ENCODE measurements around the gene RASA2. TPM values are rescaled to one million over a fixed set of nuclear protein-coding genes. Genes with fewer than 3 reads are reported as not detected.

The RASA2 gene
- total RNA-seq, 1 donor from 2014 or later: 13.2 TPM

DNA sequence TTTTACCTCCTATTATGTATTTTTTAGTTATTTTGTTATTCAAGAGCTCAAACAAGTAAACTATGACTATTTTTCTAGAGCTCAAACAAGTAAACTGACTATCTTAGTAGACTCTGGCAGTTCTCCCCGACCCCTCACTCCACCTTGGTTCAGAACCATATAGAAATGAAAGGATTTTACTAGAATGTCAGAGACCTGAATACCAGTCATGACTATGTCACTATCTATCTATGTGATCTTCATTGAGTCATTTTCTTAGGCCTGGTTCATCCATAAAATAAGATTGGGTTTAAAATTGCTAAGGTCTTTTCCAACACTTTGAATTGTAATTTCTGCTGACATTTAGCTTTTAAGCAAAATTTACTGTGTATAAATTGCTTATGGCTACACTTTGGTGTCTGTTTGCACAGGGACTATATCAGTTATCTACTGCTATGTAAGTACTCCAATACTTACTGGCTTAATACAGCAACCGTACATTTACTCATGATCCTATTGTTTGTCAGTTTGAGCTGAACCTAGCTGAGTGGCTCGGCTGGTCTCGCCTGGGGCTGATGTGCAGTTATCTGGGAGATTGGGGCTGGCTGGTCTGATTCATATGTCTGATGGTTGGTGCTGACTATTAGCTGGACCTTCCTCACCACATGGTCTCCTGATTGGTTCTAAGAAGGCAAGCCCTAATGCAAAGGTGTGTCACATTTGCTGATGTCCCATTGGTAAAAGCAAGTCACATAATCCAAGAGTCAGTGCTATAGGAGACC lies 37.0 kb downstream of the RASA2 start:
- Mint-ChIP-seq H3K9me3 (ENCODE audit: unreplicated experiment) (no peaks in the 10 kb centered on the region), H3K27ac (ENCODE audit: unreplicated experiment) (no peak overlapping the region), H3K36me3 (ENCODE audit: unreplicated experiment) (no peaks in the 10 kb centered on the region), H3K4me1 (ENCODE audit: low read depth, unreplicated experiment) (no peaks in the 10 kb centered on the region), H3K27me3 (ENCODE audit: unreplicated experiment) (no peaks in the 10 kb centered on the region), H3K4me3 (ENCODE audit: unreplicated experiment) (no peak overlapping the region)
- DNase-seq: no peak
- TF ChIP-seq, protein P1, sequence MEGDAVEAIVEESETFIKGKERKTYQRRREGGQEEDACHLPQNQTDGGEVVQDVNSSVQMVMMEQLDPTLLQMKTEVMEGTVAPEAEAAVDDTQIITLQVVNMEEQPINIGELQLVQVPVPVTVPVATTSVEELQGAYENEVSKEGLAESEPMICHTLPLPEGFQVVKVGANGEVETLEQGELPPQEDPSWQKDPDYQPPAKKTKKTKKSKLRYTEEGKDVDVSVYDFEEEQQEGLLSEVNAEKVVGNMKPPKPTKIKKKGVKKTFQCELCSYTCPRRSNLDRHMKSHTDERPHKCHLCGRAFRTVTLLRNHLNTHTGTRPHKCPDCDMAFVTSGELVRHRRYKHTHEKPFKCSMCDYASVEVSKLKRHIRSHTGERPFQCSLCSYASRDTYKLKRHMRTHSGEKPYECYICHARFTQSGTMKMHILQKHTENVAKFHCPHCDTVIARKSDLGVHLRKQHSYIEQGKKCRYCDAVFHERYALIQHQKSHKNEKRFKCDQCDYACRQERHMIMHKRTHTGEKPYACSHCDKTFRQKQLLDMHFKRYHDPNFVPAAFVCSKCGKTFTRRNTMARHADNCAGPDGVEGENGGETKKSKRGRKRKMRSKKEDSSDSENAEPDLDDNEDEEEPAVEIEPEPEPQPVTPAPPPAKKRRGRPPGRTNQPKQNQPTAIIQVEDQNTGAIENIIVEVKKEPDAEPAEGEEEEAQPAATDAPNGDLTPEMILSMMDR (IDR thresholded peaks at IDR 0.05; ENCODE audit: partially characterized antibody, unreplicated experiment): no peak

DNA sequence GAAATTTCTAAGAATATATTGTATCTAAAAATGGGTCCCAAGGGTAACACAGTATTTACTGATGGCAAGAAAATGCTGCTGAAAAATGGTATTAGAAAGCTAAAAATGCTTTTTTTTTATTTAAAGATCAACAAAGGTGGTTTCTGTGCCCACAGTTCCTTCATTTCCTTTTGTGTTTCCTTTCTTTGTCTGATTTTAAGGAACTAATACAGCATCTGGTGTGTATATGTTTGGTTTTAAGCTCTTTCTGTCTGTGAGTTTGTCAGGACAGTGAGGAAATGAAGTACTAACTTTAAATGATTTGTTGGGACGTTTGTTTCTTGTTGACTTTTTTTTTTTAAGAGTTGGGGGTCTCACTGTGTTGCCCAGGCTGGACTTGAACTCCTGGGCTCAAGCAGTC lies 38.2 kb downstream of the RASA2 start:
- DNase-seq: no peak
- H3K4me1 Mint-ChIP-seq (ENCODE audit: low read depth, unreplicated experiment): no peaks in the 10 kb centered on the region
- no peaks in the 10 kb centered on the region for H3K9me3 Mint-ChIP-seq (ENCODE audit: unreplicated experiment)
- no peaks in the 10 kb centered on the region for H3K36me3 Mint-ChIP-seq (ENCODE audit: unreplicated experiment)
- no peak overlapping the region for H3K4me3 Mint-ChIP-seq (ENCODE audit: unreplicated experiment)
- H3K27me3 Mint-ChIP-seq (ENCODE audit: unreplicated experiment): no peaks in the 10 kb centered on the region
- H3K27ac Mint-ChIP-seq (ENCODE audit: unreplicated experiment): no peak overlapping the region
- TF ChIP-seq, protein P1 (IDR thresholded peaks at IDR 0.05; ENCODE audit: partially characterized antibody, unreplicated experiment): no peak

DNA sequence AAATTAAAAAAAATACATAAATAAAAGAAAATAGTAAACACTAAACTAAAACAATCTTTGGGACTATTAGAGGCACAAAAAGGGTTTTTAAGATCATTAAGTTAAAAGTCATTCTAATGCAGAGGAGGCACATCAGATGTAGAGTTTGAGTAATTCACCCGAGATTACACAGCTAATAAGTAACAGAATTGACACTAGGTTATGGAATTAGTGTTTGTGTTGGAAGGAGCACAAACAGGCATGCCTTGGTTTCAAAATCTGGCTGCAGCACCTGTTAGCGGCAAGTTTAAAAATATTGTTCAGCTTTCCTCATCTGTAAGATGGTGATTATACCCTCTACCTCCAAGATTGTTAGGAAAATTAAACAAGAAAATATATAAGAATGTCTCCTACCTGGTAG lies 39.0 kb downstream of the RASA2 start:
- Mint-ChIP-seq H3K27me3 (ENCODE audit: unreplicated experiment) (no peaks in the 10 kb centered on the region), H3K4me1 (ENCODE audit: low read depth, unreplicated experiment) (no peaks in the 10 kb centered on the region), H3K4me3 (ENCODE audit: unreplicated experiment) (no peak overlapping the region), H3K9me3 (ENCODE audit: unreplicated experiment) (no peaks in the 10 kb centered on the region), H3K27ac (ENCODE audit: unreplicated experiment) (no peak overlapping the region), H3K36me3 (ENCODE audit: unreplicated experiment) (no peaks in the 10 kb centered on the region)
- TF ChIP-seq, protein P1 (IDR thresholded peaks at IDR 0.05; ENCODE audit: partially characterized antibody, unreplicated experiment): no peak
- DNase-seq: no peak

DNA sequence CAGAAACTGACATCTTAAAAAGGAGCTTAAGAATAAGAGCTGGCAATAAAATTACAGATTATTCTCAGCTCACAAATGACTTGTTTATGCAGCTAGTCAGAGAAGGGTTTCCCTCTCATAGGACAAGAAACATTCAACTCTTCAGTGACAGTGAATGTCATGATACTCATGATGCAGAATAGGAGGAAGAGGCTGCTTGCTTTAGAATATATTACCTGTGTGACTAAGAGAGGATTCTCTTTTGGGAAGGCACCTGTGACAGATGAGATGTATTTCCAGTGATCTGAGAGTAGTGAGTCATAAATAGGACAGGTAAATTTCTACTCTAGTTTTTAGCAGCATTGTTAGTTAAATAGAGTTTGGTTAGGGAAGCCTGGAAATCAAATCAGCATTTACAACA lies 39.9 kb downstream of the RASA2 start:
- Mint-ChIP-seq H3K4me3 (ENCODE audit: unreplicated experiment) (no peak overlapping the region), H3K4me1 (ENCODE audit: low read depth, unreplicated experiment) (no peaks in the 10 kb centered on the region), H3K27ac (ENCODE audit: unreplicated experiment) (no peak overlapping the region), H3K9me3 (ENCODE audit: unreplicated experiment) (no peaks in the 10 kb centered on the region), H3K36me3 (ENCODE audit: unreplicated experiment) (no peaks in the 10 kb centered on the region), H3K27me3 (ENCODE audit: unreplicated experiment) (no peaks in the 10 kb centered on the region)
- DNase-seq: no peak
- TF ChIP-seq, protein P1 (IDR thresholded peaks at IDR 0.05; ENCODE audit: partially characterized antibody, unreplicated experiment): no peak

DNA sequence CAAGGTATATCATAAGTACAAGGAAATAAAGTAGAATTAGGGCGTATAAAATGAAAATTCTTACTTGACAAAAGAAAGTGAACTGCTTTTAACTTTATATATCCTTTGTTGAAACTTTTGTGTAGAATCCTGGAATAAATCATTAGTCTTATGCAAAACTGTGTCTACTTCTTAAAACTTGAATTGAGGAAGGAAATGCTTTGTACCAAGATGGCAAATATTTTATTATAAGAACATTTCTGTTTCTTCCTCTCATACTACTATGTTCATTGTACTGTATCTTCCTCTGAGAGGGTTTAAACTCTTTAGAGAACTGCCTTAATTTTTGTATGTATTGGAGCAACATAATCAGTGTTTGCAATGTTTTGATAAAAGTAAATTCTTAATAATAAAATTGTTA lies 42.0 kb downstream of the RASA2 start:
- no peak for DNase-seq
- Mint-ChIP-seq H3K4me1 (ENCODE audit: low read depth, unreplicated experiment) (no peaks in the 10 kb centered on the region), H3K9me3 (ENCODE audit: unreplicated experiment) (no peaks in the 10 kb centered on the region), H3K27me3 (ENCODE audit: unreplicated experiment) (no peaks in the 10 kb centered on the region), H3K4me3 (ENCODE audit: unreplicated experiment) (no peak overlapping the region), H3K27ac (ENCODE audit: unreplicated experiment) (no peak overlapping the region), H3K36me3 (ENCODE audit: unreplicated experiment) (no peaks in the 10 kb centered on the region)
- TF ChIP-seq, protein P1 (IDR thresholded peaks at IDR 0.05; ENCODE audit: partially characterized antibody, unreplicated experiment): no peak

Measured in glutamatergic neuron (in vitro differentiated cells).